SK-N-SH treated with all-trans-retinoic acid at 6 μM for 48 hours (cell line): ENCODE data around the gene GID4.

Experiments
- ATAC-seq: fragments of 200-7000 bp; cut with Tn5 transposase; 3 replicates; pipeline ENCODE4 v1.9.1; 2020; ENCODE audit warnings: mild to moderate bottlenecking, moderate library complexity
- ARNTL ChIP-seq: fragments of 450-650 bp; formaldehyde crosslinking; IDR thresholded peaks from 2 replicates; pipeline ENCODE4 v1.5.0; 2020; ENCODE audit warnings: low read depth, mild to moderate bottlenecking, moderate library complexity, borderline replicate concordance
- BACH2 ChIP-seq: fragments of 250-450 bp; sonication (Bioruptor Pico); IDR thresholded peaks from 2 replicates; pipeline ENCODE4 v1.9.0; 2021; ENCODE audit warnings: mild to moderate bottlenecking, borderline replicate concordance
- CREB5 ChIP-seq: fragments of 250-450 bp; sonication (Bioruptor Pico); IDR thresholded peaks from 2 replicates; pipeline ENCODE4 v1.5.1; 2020; ENCODE audit warnings: low read depth, mild to moderate bottlenecking, moderate library complexity
- ESRRG ChIP-seq: fragments of 250-450 bp; sonication (Bioruptor Pico); IDR thresholded peaks from 2 replicates; pipeline ENCODE4 v1.6.1; 2021; ENCODE audit warnings: mild to moderate bottlenecking
- GLIS3 ChIP-seq: fragments of 250-450 bp; sonication (Bioruptor Pico); IDR thresholded peaks from 2 replicates; pipeline ENCODE4 v1.5.0; 2020; ENCODE audit warnings: mild to moderate bottlenecking, moderate library complexity
- ISL1 ChIP-seq: fragments of 250-450 bp; sonication (Bioruptor Pico); IDR thresholded peaks from 2 replicates; pipeline ENCODE4 v2.1.2; 2022; ENCODE audit warnings: mild to moderate bottlenecking, moderate library complexity
- OSR1 ChIP-seq: fragments of 250-450 bp; sonication (Bioruptor Pico); IDR thresholded peaks from 2 replicates; pipeline ENCODE4 v1.8.0; 2022; ENCODE audit warnings: moderate library complexity, mild to moderate bottlenecking, inconsistent platforms
- PPARA ChIP-seq: fragments of 250-450 bp; sonication (Bioruptor Pico); IDR thresholded peaks from 2 replicates; pipeline ENCODE4 v1.5.0; 2020; ENCODE audit warnings: mild to moderate bottlenecking, borderline replicate concordance
- RARB ChIP-seq: fragments of 250-450 bp; sonication (Bioruptor Pico); IDR thresholded peaks from 2 replicates; pipeline ENCODE4 v1.8.0; 2021; ENCODE audit warnings: mild to moderate bottlenecking, moderate library complexity
- SNAI2 ChIP-seq: fragments of 250-450 bp; sonication (Bioruptor Pico); IDR thresholded peaks from 2 replicates; pipeline ENCODE4 v1.5.0; 2020; ENCODE audit warnings: mild to moderate bottlenecking, moderate library complexity
- TCF4 ChIP-seq: fragments of 250-450 bp; sonication (Bioruptor Pico); IDR thresholded peaks from 2 replicates; pipeline ENCODE4 v1.8.0; 2021; ENCODE audit warnings: mild to moderate bottlenecking, moderate library complexity, borderline replicate concordance
- TOX ChIP-seq: fragments of 250-450 bp; sonication (Bioruptor Pico); IDR thresholded peaks from 2 replicates; pipeline ENCODE4 v1.8.0; 2021; ENCODE audit warnings: mild to moderate bottlenecking, moderate library complexity, borderline replicate concordance
- ZC3H10 ChIP-seq: fragments of 250-450 bp; sonication (Bioruptor Pico); IDR thresholded peaks from 2 replicates; pipeline ENCODE4 v1.5.1; 2021; ENCODE audit warnings: mild to moderate bottlenecking, moderate library complexity
- ZFP3 ChIP-seq: fragments of 250-450 bp; sonication (Bioruptor Pico); IDR thresholded peaks from 2 replicates; pipeline ENCODE4 v1.5.0; 2020; ENCODE audit warnings: mild to moderate bottlenecking, moderate library complexity
- ZFP30 ChIP-seq: fragments of 450-650 bp; formaldehyde crosslinking; IDR thresholded peaks from 2 replicates; pipeline ENCODE4 v1.5.0; 2022; ENCODE audit warnings: mild to moderate bottlenecking, moderate library complexity
- ZNF565 ChIP-seq: fragments of 450-650 bp; formaldehyde crosslinking; conservative IDR thresholded peaks from 2 replicates; pipeline ENCODE4 v1.5.0; 2020; ENCODE audit warnings: low read depth, mild to moderate bottlenecking, moderate library complexity
- ZNF8 ChIP-seq: fragments of 450-650 bp; formaldehyde crosslinking; IDR thresholded peaks from 2 replicates; pipeline ENCODE4 v1.5.0; 2020; ENCODE audit warnings: mild to moderate bottlenecking, moderate library complexity
- TF ChIP-seq, protein P1 (sequence below): fragments of 250-450 bp; sonication (Bioruptor Pico); IDR thresholded peaks from 2 replicates; pipeline ENCODE4 v1.5.1; 2021; ENCODE audit warnings: mild to moderate bottlenecking, moderate library complexity
- TF ChIP-seq, protein P2 (sequence below): fragments of 250-450 bp; sonication (Bioruptor Pico); IDR thresholded peaks from 2 replicates; pipeline ENCODE4 v1.8.0; 2020; ENCODE audit warnings: mild to moderate bottlenecking, moderate library complexity, borderline replicate concordance
- TF ChIP-seq, protein P3 (sequence below): fragments of 250-450 bp; sonication (Bioruptor Pico); IDR thresholded peaks from 2 replicates; pipeline ENCODE4 v1.8.0; 2021; ENCODE audit warnings: low read depth, mild to moderate bottlenecking, moderate library complexity, borderline replicate concordance
- TF ChIP-seq, protein P4 (sequence below): fragments of 250-450 bp; sonication (Bioruptor Pico); IDR thresholded peaks from 2 replicates; pipeline ENCODE4 v1.5.0; 2020; ENCODE audit warnings: mild to moderate bottlenecking, moderate library complexity

Gene GID4

DNA sequence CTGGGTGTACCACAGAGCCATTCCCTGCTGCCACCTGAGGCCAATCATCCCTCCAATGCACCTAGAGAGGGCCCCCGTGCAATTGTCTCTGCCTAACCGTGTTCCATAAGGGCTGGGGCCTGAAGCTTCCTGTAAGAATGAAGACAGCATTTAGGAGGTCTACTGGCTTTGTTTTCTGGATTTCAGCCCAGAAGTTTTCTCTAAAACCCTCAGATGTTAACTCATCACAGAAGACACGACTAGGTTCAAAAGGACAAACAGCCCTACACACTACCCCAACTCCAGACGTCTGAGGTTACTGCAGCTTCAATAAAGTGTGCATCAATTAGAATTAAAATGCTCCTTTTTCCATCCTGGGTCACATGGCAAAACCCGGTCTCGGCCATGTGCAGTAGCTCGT, 37.7 kb downstream of the GID4 start:
- no peak for TF ChIP-seq CREB5 (CRISPR knock-in tag)
- TF ChIP-seq, protein P1, sequence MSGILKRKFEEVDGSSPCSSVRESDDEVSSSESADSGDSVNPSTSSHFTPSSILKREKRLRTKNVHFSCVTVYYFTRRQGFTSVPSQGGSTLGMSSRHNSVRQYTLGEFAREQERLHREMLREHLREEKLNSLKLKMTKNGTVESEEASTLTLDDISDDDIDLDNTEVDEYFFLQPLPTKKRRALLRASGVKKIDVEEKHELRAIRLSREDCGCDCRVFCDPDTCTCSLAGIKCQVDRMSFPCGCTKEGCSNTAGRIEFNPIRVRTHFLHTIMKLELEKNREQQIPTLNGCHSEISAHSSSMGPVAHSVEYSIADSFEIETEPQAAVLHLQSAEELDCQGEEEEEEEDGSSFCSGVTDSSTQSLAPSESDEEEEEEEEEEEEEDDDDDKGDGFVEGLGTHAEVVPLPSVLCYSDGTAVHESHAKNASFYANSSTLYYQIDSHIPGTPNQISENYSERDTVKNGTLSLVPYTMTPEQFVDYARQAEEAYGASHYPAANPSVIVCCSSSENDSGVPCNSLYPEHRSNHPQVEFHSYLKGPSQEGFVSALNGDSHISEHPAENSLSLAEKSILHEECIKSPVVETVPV (CRISPR knock-in tag): no peak
- TF ChIP-seq GLIS3: no peak
- TF ChIP-seq, protein P2, sequence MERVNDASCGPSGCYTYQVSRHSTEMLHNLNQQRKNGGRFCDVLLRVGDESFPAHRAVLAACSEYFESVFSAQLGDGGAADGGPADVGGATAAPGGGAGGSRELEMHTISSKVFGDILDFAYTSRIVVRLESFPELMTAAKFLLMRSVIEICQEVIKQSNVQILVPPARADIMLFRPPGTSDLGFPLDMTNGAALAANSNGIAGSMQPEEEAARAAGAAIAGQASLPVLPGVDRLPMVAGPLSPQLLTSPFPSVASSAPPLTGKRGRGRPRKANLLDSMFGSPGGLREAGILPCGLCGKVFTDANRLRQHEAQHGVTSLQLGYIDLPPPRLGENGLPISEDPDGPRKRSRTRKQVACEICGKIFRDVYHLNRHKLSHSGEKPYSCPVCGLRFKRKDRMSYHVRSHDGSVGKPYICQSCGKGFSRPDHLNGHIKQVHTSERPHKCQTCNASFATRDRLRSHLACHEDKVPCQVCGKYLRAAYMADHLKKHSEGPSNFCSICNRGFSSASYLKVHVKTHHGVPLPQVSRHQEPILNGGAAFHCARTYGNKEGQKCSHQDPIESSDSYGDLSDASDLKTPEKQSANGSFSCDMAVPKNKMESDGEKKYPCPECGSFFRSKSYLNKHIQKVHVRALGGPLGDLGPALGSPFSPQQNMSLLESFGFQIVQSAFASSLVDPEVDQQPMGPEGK: no peak
- TF ChIP-seq SNAI2: no peak
- TF ChIP-seq TCF4 (CRISPR knock-in tag): no peak
- TF ChIP-seq ZNF8 (CRISPR knock-in tag): no peak
- TF ChIP-seq TOX (CRISPR knock-in tag): no peak
- no peak for TF ChIP-seq ESRRG (CRISPR knock-in tag)
- no peak for TF ChIP-seq ZC3H10 (CRISPR knock-in tag)
- no peak for TF ChIP-seq OSR1 (CRISPR knock-in tag)
- TF ChIP-seq BACH2 (CRISPR knock-in tag): no peak
- TF ChIP-seq, protein P3, sequence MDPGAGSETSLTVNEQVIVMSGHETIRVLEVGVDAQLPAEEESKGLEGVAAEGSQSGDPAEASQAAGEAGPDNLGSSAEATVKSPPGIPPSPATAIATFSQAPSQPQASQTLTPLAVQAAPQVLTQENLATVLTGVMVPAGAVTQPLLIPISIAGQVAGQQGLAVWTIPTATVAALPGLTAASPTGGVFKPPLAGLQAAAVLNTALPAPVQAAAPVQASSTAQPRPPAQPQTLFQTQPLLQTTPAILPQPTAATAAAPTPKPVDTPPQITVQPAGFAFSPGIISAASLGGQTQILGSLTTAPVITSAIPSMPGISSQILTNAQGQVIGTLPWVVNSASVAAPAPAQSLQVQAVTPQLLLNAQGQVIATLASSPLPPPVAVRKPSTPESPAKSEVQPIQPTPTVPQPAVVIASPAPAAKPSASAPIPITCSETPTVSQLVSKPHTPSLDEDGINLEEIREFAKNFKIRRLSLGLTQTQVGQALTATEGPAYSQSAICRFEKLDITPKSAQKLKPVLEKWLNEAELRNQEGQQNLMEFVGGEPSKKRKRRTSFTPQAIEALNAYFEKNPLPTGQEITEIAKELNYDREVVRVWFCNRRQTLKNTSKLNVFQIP: no peak
- no peak for TF ChIP-seq ARNTL (CRISPR knock-in tag)
- TF ChIP-seq ZFP30 (CRISPR knock-in tag): no peak
- TF ChIP-seq ISL1: no peak
- no peak; the same call in 2 of the 3 replicates for ATAC-seq

DNA sequence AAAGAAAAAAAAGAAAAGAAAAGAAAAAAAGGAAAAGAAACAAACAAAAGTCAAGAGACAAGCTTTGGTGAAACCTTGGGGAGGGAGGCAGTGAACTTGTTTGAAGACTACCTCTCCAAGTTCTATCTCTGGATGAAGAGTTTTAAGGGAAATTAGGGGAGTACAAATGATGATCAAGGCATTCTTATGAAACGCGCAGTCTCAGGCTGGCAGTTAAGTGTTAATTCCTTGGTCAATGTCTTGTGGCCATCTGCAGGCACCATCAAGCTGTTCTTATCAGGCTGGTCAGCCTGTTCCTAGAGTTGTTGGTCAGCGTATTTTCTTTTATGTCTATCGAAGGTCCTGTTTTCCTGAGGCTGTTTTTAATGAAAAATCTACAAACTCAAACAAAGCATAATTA, 40.3 kb downstream of the GID4 start:
- no peak for ATAC-seq
- no peak for TF ChIP-seq ZFP30 (CRISPR knock-in tag)
- TF ChIP-seq, protein P2: no peak
- no peak for TF ChIP-seq CREB5 (CRISPR knock-in tag)
- no peak for TF ChIP-seq ZNF565 (CRISPR knock-in tag)
- TF ChIP-seq, protein P1 (CRISPR knock-in tag): no peak
- no peak for TF ChIP-seq SNAI2
- no peak for TF ChIP-seq OSR1 (CRISPR knock-in tag)
- no peak for TF ChIP-seq RARB (CRISPR knock-in tag)
- TF ChIP-seq, protein P4, sequence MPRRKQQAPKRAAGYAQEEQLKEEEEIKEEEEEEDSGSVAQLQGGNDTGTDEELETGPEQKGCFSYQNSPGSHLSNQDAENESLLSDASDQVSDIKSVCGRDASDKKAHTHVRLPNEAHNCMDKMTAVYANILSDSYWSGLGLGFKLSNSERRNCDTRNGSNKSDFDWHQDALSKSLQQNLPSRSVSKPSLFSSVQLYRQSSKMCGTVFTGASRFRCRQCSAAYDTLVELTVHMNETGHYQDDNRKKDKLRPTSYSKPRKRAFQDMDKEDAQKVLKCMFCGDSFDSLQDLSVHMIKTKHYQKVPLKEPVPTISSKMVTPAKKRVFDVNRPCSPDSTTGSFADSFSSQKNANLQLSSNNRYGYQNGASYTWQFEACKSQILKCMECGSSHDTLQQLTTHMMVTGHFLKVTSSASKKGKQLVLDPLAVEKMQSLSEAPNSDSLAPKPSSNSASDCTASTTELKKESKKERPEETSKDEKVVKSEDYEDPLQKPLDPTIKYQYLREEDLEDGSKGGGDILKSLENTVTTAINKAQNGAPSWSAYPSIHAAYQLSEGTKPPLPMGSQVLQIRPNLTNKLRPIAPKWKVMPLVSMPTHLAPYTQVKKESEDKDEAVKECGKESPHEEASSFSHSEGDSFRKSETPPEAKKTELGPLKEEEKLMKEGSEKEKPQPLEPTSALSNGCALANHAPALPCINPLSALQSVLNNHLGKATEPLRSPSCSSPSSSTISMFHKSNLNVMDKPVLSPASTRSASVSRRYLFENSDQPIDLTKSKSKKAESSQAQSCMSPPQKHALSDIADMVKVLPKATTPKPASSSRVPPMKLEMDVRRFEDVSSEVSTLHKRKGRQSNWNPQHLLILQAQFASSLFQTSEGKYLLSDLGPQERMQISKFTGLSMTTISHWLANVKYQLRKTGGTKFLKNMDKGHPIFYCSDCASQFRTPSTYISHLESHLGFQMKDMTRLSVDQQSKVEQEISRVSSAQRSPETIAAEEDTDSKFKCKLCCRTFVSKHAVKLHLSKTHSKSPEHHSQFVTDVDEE (CRISPR knock-in tag): no peak
- TF ChIP-seq ZFP3 (CRISPR knock-in tag): no peak
- no peak for TF ChIP-seq PPARA (CRISPR knock-in tag)
